Body of pancreas (tissue), 4 donors: Measurements from ENCODE around the gene DISP3.

ENCODE experiments used
- POLR2A ChIP-seq, 3 donors: fragments of 450-650 bp; IDR thresholded peaks; one replicate each; pipeline ENCODE4 v1.6.1; 2016; ENCODE audit warnings: antibody characterized with exemption in 3 of 3, mild to moderate bottlenecking in 2 of 3
- TF ChIP-seq, protein P1 (sequence below), 7 experiments: fragments of 450-650 bp in 4 of 7; fragments of 200-600 bp in 3 of 7; sonication (generic) in 3 of 7; IDR thresholded peaks; one replicate each; pipeline ENCODE4 v1.5.1; 2016 to 2019; ENCODE audit warnings: antibody characterized with exemption in 7 of 7

DNA sequence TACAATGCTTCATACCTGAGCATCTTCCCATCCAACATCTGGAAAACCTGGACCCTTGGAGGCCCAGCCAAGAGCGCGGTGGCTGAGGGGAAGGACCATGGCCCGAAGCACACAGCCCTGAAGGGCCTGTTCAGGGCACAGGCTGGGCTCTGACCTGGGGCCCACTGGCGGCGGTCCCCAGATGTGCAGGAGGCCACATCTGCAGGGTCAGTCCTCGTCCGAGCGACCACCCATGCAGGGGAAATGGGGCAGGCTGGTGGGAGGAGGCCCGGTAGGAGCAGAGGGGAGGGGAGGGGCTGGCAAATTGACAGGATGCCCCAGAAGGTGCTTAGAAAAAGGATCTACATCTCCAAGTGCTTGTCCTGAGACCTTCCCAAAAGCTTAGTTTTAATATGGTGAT, 59.9 kb downstream of the DISP3 start:
- TF ChIP-seq, protein P1, sequence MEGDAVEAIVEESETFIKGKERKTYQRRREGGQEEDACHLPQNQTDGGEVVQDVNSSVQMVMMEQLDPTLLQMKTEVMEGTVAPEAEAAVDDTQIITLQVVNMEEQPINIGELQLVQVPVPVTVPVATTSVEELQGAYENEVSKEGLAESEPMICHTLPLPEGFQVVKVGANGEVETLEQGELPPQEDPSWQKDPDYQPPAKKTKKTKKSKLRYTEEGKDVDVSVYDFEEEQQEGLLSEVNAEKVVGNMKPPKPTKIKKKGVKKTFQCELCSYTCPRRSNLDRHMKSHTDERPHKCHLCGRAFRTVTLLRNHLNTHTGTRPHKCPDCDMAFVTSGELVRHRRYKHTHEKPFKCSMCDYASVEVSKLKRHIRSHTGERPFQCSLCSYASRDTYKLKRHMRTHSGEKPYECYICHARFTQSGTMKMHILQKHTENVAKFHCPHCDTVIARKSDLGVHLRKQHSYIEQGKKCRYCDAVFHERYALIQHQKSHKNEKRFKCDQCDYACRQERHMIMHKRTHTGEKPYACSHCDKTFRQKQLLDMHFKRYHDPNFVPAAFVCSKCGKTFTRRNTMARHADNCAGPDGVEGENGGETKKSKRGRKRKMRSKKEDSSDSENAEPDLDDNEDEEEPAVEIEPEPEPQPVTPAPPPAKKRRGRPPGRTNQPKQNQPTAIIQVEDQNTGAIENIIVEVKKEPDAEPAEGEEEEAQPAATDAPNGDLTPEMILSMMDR (IDR thresholded peaks at IDR 0.05) = no peak
- no peak for TF ChIP-seq POLR2A (IDR thresholded peaks at IDR 0.05)
